ENCODE results near the gene DDR1.
A peak's percentile ranks its signal among the peaks of the same experiment; 100 is the strongest.
"Not testable (repeated sequence)": the region's sequence is repeated elsewhere in the genome, so short reads cannot be mapped to it uniquely, and the experiment has no call there.

Gene DDR1

DNA sequence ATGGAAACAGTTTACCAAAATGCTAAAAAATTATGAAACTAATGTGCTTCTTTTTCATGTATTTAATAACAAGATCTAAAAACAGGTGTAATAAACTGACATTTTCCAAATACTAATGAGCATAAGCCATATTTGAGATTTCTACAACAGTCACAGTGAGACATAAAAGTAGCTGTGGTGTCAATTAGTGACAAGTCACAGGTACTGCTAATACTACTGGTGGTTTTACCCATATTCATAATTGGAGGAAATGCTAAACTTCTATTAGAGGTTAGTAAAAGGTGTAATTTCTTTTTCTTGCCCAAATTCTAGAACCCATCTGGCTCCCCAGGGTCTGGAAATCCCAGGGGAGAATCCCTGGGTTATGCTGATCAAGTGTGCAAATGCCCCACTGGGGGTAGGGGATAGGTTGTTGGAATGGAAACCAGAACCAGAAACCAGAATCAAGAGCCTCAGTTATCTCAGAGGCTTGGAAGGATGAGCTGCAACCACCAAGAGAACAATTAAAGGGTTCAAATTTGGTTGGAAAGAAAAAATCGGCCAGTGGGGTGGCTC lies 16.6 kb downstream of the DDR1 start:
- no peak for DNase-seq (ENCODE audit: low read depth)
- no peak overlapping the region for H3K4me3 ChIP-seq (ENCODE audit: low read depth, low read length)
- TF ChIP-seq, protein P1, sequence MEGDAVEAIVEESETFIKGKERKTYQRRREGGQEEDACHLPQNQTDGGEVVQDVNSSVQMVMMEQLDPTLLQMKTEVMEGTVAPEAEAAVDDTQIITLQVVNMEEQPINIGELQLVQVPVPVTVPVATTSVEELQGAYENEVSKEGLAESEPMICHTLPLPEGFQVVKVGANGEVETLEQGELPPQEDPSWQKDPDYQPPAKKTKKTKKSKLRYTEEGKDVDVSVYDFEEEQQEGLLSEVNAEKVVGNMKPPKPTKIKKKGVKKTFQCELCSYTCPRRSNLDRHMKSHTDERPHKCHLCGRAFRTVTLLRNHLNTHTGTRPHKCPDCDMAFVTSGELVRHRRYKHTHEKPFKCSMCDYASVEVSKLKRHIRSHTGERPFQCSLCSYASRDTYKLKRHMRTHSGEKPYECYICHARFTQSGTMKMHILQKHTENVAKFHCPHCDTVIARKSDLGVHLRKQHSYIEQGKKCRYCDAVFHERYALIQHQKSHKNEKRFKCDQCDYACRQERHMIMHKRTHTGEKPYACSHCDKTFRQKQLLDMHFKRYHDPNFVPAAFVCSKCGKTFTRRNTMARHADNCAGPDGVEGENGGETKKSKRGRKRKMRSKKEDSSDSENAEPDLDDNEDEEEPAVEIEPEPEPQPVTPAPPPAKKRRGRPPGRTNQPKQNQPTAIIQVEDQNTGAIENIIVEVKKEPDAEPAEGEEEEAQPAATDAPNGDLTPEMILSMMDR (IDR thresholded peaks at IDR 0.05; ENCODE audit: low read depth, low read length) = no peak
- TF ChIP-seq, protein P2, sequence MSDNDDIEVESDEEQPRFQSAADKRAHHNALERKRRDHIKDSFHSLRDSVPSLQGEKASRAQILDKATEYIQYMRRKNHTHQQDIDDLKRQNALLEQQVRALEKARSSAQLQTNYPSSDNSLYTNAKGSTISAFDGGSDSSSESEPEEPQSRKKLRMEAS (IDR thresholded peaks at IDR 0.05; ENCODE audit: low read depth, low read length) = no peak
- no peak for TF ChIP-seq MYC (IDR thresholded peaks at IDR 0.05; ENCODE audit: low read depth, low read length)
- TF ChIP-seq POLR2A (IDR thresholded peaks at IDR 0.05; ENCODE audit: extremely low read depth, insufficient read length) = no peak

- H3K4me3 ChIP-seq (ENCODE audit: low read depth, low read length) = no peak overlapping the region
- DNase-seq (ENCODE audit: low read depth) = no peak
- TF ChIP-seq MYC (IDR thresholded peaks at IDR 0.05; ENCODE audit: low read depth, low read length) = no peak
- no peak for TF ChIP-seq POLR2A (IDR thresholded peaks at IDR 0.05; ENCODE audit: extremely low read depth, insufficient read length)
- TF ChIP-seq, protein P1 (IDR thresholded peaks at IDR 0.05; ENCODE audit: low read depth, low read length) = no peak
- TF ChIP-seq, protein P2 (IDR thresholded peaks at IDR 0.05; ENCODE audit: low read depth, low read length) = no peak
Observed at GRCh38 chr6:30901436-30901835, 17.1 kb downstream of the DDR1 start.

DNA sequence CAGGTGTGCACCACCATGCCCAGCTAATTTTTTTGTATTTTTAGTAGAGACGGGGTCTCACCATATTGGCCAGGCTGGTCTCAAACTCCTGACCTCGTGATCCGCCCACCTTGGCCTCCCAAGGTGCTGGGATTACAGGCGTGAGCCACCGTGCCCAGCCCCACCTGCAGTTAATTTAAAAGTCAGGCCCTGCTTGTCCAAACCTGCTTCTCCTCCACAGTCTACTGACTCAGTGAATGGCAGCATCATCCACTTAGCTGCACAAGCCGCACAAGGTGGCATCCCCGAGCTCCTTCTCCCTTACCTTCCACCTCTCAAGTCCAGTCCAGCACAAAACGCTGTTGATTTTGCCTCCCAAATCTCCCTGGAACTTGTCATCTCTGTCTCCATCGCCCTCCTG lies 17.9 kb downstream of the DDR1 start:
- DNase-seq (ENCODE audit: low read depth); H3K4me3 ChIP-seq (ENCODE audit: low read depth, low read length): not testable (repeated sequence)

DNA sequence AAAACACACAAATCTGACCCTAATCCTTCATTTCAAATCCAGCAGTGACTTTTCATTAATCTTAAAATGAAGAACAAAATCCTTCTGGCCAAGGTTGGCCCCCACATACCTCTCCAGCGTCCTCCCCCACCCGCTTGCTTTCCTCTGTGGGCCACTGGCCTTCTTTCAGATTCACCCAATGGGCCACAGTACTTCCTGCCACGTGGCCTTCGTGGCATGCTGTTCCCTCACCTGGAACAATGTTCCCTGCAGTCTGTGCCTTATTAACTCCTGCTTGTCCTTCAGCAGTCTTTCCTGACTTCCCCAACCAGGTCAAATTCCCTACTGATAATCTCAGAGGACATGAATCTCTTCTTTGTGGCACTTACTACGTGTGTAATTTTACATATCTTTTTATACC lies 18.4 kb downstream of the DDR1 start:
- TF ChIP-seq, protein P2 (IDR thresholded peaks at IDR 0.05; ENCODE audit: low read depth, low read length) = no peak
- TF ChIP-seq POLR2A (IDR thresholded peaks at IDR 0.05; ENCODE audit: extremely low read depth, insufficient read length) (no peak), MYC (IDR thresholded peaks at IDR 0.05; ENCODE audit: low read depth, low read length) (no peak)
- TF ChIP-seq, protein P1 (IDR thresholded peaks at IDR 0.05; ENCODE audit: low read depth, low read length) = no peak
- H3K4me3 ChIP-seq (ENCODE audit: low read depth, low read length) = no peak overlapping the region
- DNase-seq (ENCODE audit: low read depth) = no peak

- H3K4me3 ChIP-seq (ENCODE audit: low read depth, low read length) = no peak overlapping the region
- TF ChIP-seq MYC (IDR thresholded peaks at IDR 0.05; ENCODE audit: low read depth, low read length) (no peak), POLR2A (IDR thresholded peaks at IDR 0.05; ENCODE audit: extremely low read depth, insufficient read length) (no peak)
- TF ChIP-seq, protein P2 (IDR thresholded peaks at IDR 0.05; ENCODE audit: low read depth, low read length) = no peak
- TF ChIP-seq, protein P1 (IDR thresholded peaks at IDR 0.05; ENCODE audit: low read depth, low read length) = no peak
- DNase-seq (ENCODE audit: low read depth) = no peak
Observed at GRCh38 chr6:30903236-30903635, 18.9 kb downstream of the DDR1 start.

GRCh38 chr6:30907290-30907757 lies 23.0 kb downstream of the DDR1 start:
- not testable (repeated sequence) for DNase-seq (ENCODE audit: low read depth)

More at GRCh38 chr6:30907290-30907757, 23.0 kb downstream of the DDR1 start:
- H3K4me3 ChIP-seq (ENCODE audit: low read depth, low read length) = peak overlapping the region; percentile 92

All from NB4 (cell line).